HepG2 (cell line): ENCODE results near the gene DLX3. TPM values are rescaled to one million over a fixed set of nuclear protein-coding genes. Genes with fewer than 3 reads are reported as not detected.

Experiments used
- ATAC-seq: fragments of 200-7000 bp; cut with Tn5 transposase; 3 replicates; pipeline ENCODE4 v1.9.1; 2020; ENCODE audit warnings: mild to moderate bottlenecking, moderate library complexity
- BruUV-seq: library from RNA; stranded (reverse); fragments of 400-500 nt; replicated peaks from 2 replicates; lab custom pipeline; 2021; lab: Mats Ljungman, UMichigan
- CTCF ChIA-PET: fragments of 300-600 bp; formaldehyde crosslinking; extraction: SDS; loops from one replicate; lab custom pipeline; 2021; ENCODE audit warnings: low total read pairs, inconsistent platforms, low intra/inter-chr PET ratio; lab: Yijun Ruan, JAX
- POLR2A ChIA-PET: fragments of 350-600 bp; sonication (Branson Sonifier 250); formaldehyde crosslinking; loops from one replicate; lab custom pipeline; 2020; ENCODE audit warnings: antibody characterized with exemption, inconsistent platforms; lab: Yijun Ruan, JAX
- DNase-seq: peaks from one replicate; pipeline ENCODE4 v3.0.0-alpha.2; 2015; ENCODE audit warnings: low spot score
- FAIRE-seq: peaks from 3 replicates; lab custom pipeline; 2011; peaks lifted over from hg19 to GRCh38; lab: Jason Lieb, UNC
- H2AFZ ChIP-seq: one replicate; pipeline ENCODE4 v1.6.1; 2011; ENCODE audit warnings: low read length, inconsistent platforms
- H3K27ac ChIP-seq: fragments of 300-600 bp; 3 replicates; pipeline ENCODE4 v1.8.0; 2011; ENCODE audit warnings: mixed run types, mild to moderate bottlenecking, mixed read lengths, low read length, inconsistent platforms; ENCODE audit not compliant: insufficient read depth; ENCODE audit errors: extremely low read length
- H3K27me3 ChIP-seq, 2 experiments: fragments of 200-600 bp in 1 of 2; 2 replicates in 1 of 2; 3 replicates in 1 of 2; pipeline versions ENCODE4 v1.6.0 to v1.8.0; 2011; ENCODE audit warnings: low read length in 2 of 2, mild to moderate bottlenecking in 2 of 2, moderate library complexity in 2 of 2, inconsistent platforms in 1 of 2; ENCODE audit not compliant: insufficient read depth in 2 of 2, control insufficient read depth in 1 of 2
- H3K36me3 ChIP-seq, 2 experiments: fragments of 200-600 bp in 1 of 2; replicated peaks in 1 of 2; 2 replicates in 1 of 2; 3 replicates in 1 of 2; pipeline versions ENCODE4 v1.5.1 to v1.8.0; 2011; ENCODE audit warnings: low read length in 2 of 2, inconsistent platforms in 1 of 2; ENCODE audit not compliant: insufficient read depth in 2 of 2, control insufficient read depth in 1 of 2
- H3K4me1 ChIP-seq: 2 replicates; pipeline ENCODE4 v1.5.1; 2012; ENCODE audit warnings: low read length, inconsistent platforms; ENCODE audit not compliant: insufficient read depth
- H3K4me2 ChIP-seq: 2 replicates; pipeline ENCODE4 v1.6.0; 2011; ENCODE audit warnings: low read depth, low read length, inconsistent platforms
- H3K4me3 ChIP-seq, 3 experiments: fragments of 200-600 bp in 1 of 3; sonication (generic), shearing (Covaris generic) in 1 of 3; replicated peaks in 1 of 3; 2 replicates each; pipeline ENCODE4 v1.5.1; 2011 to 2016; ENCODE audit warnings: low read length in 3 of 3, inconsistent platforms in 2 of 3, low read depth in 2 of 3, mild to moderate bottlenecking in 2 of 3, control low read depth in 1 of 3, mixed read lengths in 1 of 3; ENCODE audit not compliant: insufficient read depth in 1 of 3
- H3K79me2 ChIP-seq: one replicate; pipeline ENCODE4 v1.6.1; 2011; ENCODE audit warnings: low read length, inconsistent platforms; ENCODE audit not compliant: insufficient read depth
- H3K9ac ChIP-seq: 2 replicates; pipeline ENCODE4 v1.6.0; 2011; ENCODE audit warnings: mild to moderate bottlenecking, low read depth, low read length, inconsistent platforms; ENCODE audit not compliant: insufficient read depth
- H3K9me3 ChIP-seq: 2 replicates; pipeline ENCODE4 v1.5.1; 2012; ENCODE audit warnings: mild to moderate bottlenecking, low read length
- H4K20me1 ChIP-seq: 2 replicates; pipeline ENCODE4 v1.6.0; 2011; ENCODE audit warnings: inconsistent platforms, mild to moderate bottlenecking, low read length, moderate library complexity; ENCODE audit not compliant: insufficient read depth
- BORCS8-MEF2B ChIP-seq: sonication (generic); formaldehyde crosslinking; IDR thresholded peaks from 2 replicates; pipeline ENCODE4 v1.8.0; 2022; ENCODE audit warnings: mild to moderate bottlenecking, missing genetic modification reagents
- EZH2 ChIP-seq: conservative IDR thresholded peaks from 2 replicates; pipeline ENCODE4 v1.6.1; 2012; ENCODE audit warnings: mild to moderate bottlenecking, low read depth, low read length, moderate library complexity
- SNAPC2 ChIP-seq: sonication (generic); formaldehyde crosslinking; IDR thresholded peaks from 2 replicates; pipeline ENCODE4 v1.8.1; 2022; ENCODE audit warnings: mild to moderate bottlenecking, missing genetic modification reagents
- U2AF2 ChIP-seq: fragments of 200-400 bp; formaldehyde crosslinking; IDR thresholded peaks from 2 replicates; pipeline ENCODE4 v1.6.1; 2017; ENCODE audit warnings: low read depth, mild to moderate bottlenecking, low read length
- ZFP41 ChIP-seq: sonication (generic); formaldehyde crosslinking; IDR thresholded peaks from 2 replicates; pipeline ENCODE4 v1.4.0; 2020; ENCODE audit warnings: mild to moderate bottlenecking, missing genetic modification reagents, borderline replicate concordance
- WGBS: methylation state at CpG from one replicate; pipeline ENCODE4 v1.1.6; 2017; ENCODE audit warnings: low lambda C conversion rate; 5-methylcytosine and 5-hydroxymethylcytosine counted together
- in situ Hi-C: cut with HindIII; loops from 2 replicates; pipeline ENCODE4 v1.10.0; 2017; ENCODE audit warnings: low pct_unique_long_range_greater_than_20kb; ENCODE audit not compliant: extremely low pct_ligation_motif_present
- intact Hi-C: fragments of 100-400 bp; cut with micrococcal nuclease; formaldehyde crosslinking; loops from one replicate; pipeline ENCODE4 v1.10.0; 2022; ENCODE audit not compliant: unreplicated experiment
- polyA plus RNA-seq, 8 experiments: library from polyadenylated mRNA; depleted of rRNA in 3 of 8; stranded (reverse) in 7 of 8; unstranded in 1 of 8; fragments of >200 nt; fragmentation: Illumina TruSeq in 4 of 8; extraction: Trizol in 4 of 8; gene quantifications; 2 replicates each; pipeline versions ENCODE4 v1.2.1 to v1.2.3, GENCODE V29; 2011 to 2016; ENCODE audit warnings: low read depth in 4 of 8, missing spikeins in 1 of 8, mixed read lengths in 1 of 8; ENCODE audit not compliant: insufficient read depth in 1 of 8
- total RNA-seq, 5 experiments: library from RNA; depleted of rRNA; stranded (reverse); fragments of >200 nt; fragmentation: Illumina TruSeq; extraction: Trizol; gene quantifications; 2 replicates each; pipeline ENCODE4 v1.2.3, GENCODE V29; 2016; ENCODE audit warnings: low read depth in 1 of 5

The DLX3 gene
- total and polyA plus RNA-seq, 2 of the 13 experiments (the other 11 are each of a cell fraction or from before 2014, with no cell fraction given): 0.03 TPM; not detected in 1

DNA sequence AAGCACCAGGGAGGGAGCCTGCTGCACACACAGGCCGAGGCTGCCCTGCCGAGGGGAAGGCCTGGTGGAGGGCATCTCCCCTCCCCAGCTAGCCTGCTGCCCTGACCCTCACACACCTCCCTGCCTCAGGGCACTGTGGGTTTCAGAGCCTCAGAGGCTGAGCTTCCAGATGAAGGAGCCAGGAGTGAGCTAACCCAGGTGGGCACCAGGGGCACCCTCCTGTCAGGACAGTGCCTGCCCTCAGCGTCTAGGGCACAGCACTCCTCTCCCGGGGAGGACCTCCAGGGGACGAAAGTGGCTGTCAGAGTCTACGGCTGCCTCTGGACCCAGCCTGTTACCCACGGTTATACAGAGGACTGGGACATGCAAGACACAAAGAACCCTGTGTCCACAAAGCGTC is 48.8 kb downstream of the DLX3 start:
- ATAC-seq: peak; percentile 10
- no peak for FAIRE-seq

DNA sequence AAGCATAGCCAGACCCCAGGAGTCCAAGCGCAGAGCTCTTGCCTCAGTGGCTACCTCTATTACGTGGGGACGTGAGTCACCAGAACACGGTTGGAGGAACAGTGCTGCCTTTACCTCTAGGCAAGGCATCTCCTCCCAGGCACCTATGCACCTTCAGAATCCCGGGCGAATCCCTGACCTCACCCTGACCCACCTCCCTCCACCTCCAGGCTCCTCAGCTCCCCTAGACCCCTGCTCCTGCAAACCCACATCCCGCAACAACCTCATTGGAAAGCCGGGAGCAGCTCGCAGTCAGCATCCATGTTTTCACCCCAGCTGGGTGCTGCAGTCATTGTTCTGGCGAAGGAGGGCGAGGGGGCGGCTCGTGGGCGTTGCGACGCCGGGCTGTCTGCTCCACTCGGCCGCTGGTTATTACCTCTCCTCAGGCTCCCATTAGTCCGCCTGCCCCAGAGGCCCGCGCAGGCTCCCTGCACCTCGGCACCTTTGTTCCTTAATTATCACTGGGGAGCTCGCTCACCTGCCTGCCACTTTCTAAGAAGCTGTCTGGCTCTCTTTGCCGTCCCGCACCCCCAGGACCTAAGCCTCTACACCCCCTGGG is 50.7 kb downstream of the DLX3 start:
- POLR2A ChIA-PET: no interaction called here
- Histone ChIP-seq H3K27ac (no peak overlapping the region), H4K20me1 (no peaks in the 10 kb centered on the region), H3K36me3 (no peaks in the 10 kb centered on the region), H3K27me3 (peaks cover 10 to 71% of the 10 kb centered on the region in 2 experiments; a peak in 4 of 5 replicates), H2AFZ (no peak overlapping the region), H3K79me2 (no peaks in the 10 kb centered on the region), H3K9me3 (no peaks in the 10 kb centered on the region), H3K9ac (no peak overlapping the region), H3K4me1 (peaks cover 69% of the 10 kb centered on the region), H3K4me2 (no peak overlapping the region), H3K4me3 (no peak overlapping the region; a peak in 1 of 6 replicates)
- intact Hi-C loops: no loop called here
- in situ Hi-C loops: loop anchor here (5.0 kb wide), 1 partner anchor 37 kb away; no protein-coding TSS in a partner anchor
- WGBS: 15% methylated on average over 20 of the region's 26 CpGs
- TF ChIP-seq U2AF2: no peak
- TF ChIP-seq BORCS8-MEF2B: no peak
- TF ChIP-seq EZH2: peak; percentile 53; the same call in 1 of the 2 replicates
- BruUV-seq: no TSS peak
- peak; percentile 13; the same call in 1 of the 3 replicates for ATAC-seq
- no peak for FAIRE-seq
- DNase-seq: no peak
- CTCF ChIA-PET: no interaction called here

More for the DNA sequence above, 48.8 kb downstream of the DLX3 start:
- in situ Hi-C loops (no loop called here), intact Hi-C loops (no loop called here)
- no peak for DNase-seq
- no peaks in the 10 kb centered on the region for H4K20me1 ChIP-seq
- 13% methylated on average over 6 of the region's 8 CpGs for WGBS
- TF ChIP-seq SNAPC2 (CRISPR knock-in tag) (no peak), ZFP41 (CRISPR knock-in tag) (0 out of 2 replicates have a peak, but pooled peaks have one; percentile 66)
- BruUV-seq: no TSS peak
- peaks cover 10 to 70% of the 10 kb centered on the region in 2 experiments; a peak in 4 of 5 replicates for H3K27me3 ChIP-seq
- peaks cover 53% of the 10 kb centered on the region for H3K4me1 ChIP-seq
- CTCF ChIA-PET: no interaction called here
- no peak overlapping the region for H3K4me2 ChIP-seq
- POLR2A ChIA-PET: no interaction called here
- H3K9ac ChIP-seq: no peak overlapping the region
- H3K79me2 ChIP-seq: no peaks in the 10 kb centered on the region
- H3K27ac ChIP-seq: no peak overlapping the region
- no peak overlapping the region for H3K4me3 ChIP-seq
- no peak overlapping the region for H2AFZ ChIP-seq
- H3K36me3 ChIP-seq: no peaks in the 10 kb centered on the region
- H3K9me3 ChIP-seq: no peaks in the 10 kb centered on the region
